Measurements from ENCODE around the gene OCEL1.

Gene OCEL1

DNA sequence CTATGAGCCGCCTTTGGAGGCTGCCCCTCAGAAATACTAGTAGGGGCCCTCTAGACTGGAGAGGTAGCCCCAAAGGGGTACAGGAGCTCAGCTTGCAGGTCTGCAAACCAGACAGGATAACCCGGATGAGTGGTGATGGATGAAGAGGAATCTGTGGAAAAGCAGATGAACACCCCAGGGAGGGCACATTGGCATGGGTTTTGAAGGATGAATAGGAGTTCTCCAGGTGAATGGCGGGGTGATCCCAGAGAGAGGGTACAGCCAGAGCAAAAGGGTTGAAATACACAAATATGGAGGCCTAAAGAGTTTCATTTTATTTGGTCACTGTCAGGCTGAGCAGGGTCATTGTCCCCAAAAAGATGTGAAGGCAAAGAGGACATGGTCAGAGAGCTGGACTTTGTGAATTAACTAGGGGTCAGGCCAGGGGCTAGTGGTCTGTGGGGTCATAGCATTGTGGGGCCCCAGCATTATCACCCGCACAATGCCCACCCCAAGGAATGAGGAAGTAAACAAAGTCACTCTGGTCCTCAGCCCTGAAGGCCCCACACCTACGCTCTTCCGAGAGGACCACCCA lies 14.9 kb downstream of the OCEL1 start:
- DNase-seq = no peak

DNA sequence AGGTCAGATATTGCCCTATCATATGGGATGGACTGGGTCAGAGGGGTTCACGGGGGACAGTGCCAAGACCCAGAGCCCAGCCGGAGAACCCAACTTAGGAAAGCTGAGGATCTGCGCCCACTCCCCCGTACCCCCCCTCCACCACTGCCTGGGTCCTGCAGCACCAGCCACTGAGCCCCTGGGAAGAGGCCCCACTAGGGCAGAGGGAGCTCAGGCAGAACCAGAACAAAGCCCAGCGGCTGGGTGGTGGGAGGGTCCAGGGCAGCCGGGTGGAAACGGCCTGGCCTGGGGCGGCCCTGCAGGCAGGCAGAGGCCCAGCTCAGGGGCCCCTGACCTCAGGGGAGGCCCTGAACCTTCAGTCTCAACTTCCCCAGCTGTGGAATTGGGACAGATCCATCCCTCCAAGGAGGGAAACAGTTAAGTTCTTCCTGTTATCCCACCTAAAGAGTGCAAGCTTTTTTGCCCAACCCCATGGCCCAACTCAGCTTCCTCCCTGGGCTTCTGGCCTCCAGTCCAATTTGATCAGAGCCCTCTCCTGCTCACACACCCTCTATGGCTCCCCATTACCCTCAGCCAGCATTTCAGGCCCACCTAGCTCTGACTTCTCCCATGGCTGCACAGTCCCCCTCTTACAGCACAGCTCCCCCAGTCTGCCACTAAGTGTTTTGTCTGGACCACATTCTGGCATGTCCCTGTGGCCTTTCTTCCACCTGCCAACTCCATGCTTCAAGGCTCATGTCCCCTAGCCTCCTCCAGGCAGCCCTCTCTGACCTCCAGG lies 16.6 kb downstream of the OCEL1 start:
- no peak for DNase-seq

DNA sequence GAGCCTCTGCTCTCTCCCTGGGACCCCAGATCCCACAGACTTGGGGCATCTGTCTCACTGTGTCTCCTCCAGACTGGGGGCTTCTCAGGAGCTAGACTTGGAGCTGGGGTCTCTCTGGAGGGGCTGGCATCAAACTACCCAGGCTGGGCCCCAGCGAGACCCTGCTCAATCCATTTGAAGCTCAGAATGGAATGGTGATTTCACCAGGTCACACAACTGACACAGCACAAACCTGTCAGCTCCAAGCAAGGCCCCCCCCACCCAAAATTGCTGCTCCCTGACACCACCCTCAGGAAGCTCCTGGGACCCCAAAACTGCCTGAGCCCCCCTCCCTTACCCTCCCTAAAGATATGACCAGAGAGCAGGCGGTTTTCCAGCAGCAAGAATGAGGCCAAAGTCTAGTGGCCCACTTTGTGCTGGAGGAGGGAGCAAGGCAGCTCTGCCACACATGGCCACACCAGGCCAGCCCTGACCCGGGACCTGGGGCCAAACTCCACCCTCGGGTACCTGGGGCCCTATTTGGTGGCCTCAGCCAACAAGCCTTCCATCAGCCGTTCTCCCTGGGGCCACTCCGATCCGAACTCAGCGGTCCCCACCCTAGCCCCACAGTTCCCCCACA lies 17.3 kb downstream of the OCEL1 start:
- DNase-seq = no peak

DNA sequence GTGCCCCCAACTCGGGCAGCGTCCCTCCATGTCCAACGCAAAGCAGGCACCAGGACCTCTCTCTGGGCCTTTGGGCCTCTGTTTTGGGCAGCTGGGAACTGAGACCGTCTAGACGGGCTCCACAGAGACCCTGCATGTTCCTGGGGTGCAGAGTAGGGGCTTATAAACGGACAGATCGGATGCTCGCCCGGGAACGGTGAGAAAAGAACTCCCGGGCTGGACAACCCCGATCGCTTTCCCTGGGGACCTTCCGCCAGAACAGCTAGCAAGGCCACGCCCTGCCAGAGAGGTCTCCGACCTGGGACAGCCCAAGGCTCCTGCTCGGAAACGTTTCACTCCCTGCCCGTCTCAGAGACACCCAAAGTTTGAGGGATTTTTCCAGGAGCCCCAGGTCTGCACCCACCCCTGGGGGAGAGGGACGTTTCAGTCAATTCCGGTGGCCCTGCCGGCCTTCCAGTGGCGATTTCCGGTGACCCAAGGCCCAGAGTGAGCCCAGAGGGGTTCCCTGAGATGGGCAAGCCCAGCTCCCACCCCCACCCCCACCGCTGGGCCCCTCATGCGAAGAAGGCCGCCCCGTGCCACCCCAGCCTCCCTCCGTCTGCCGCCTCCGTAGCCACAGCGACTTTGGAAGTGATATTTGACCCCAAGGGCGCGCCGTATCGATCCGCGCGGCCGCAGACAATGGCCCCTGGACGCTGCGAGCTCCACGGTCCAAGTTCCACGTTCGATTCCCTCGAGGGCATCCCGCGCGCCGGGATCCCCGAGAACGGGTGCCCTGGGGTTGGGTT lies 18.0 kb downstream of the OCEL1 start:
- DNase-seq = no peak

DNA sequence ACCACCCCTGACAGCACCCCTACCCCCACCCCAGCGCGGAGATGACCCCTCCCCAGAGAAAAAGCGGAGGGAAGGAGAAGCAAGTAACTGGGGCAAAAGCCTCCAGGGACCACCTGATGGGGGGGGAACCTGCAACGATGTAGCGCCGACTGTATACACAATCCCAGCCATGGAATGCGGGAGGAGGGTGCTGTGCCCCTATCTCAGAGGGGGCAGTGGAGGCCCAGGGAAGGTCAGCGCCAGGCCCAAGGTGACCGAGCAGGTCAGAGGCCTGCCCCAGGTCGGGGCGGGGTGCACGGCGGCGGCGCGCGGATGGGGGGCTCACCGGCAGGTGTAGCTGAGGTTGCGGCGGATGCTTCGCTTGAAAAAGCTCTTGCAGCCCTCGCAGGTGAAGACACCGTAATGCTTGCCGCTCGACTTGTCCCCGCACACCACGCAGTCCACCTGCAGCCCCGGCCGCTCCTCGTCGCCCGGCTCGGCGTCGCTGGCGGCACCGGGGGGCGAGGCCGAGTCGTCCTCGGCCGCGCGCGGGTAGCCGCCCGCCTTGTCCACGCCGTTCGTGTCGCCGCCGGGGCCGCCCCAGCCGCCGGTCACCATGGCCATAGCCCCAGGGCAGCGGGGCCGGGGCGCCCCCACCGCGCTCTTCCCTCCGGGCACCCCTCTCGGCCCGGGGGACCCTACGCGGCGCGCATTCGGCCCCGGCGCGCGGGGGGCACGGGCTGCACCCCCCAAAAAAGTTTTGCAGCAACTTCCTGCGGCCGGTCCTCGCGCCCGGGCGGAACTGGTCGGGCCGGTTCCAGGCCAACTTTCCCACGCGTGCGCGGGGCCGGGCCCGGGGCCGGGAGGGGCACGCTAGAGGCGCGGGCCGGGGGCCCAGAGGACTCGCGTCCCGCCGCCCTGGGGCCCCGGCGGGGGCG lies 18.9 kb downstream of the OCEL1 start:
- DNase-seq = no peak

DNA sequence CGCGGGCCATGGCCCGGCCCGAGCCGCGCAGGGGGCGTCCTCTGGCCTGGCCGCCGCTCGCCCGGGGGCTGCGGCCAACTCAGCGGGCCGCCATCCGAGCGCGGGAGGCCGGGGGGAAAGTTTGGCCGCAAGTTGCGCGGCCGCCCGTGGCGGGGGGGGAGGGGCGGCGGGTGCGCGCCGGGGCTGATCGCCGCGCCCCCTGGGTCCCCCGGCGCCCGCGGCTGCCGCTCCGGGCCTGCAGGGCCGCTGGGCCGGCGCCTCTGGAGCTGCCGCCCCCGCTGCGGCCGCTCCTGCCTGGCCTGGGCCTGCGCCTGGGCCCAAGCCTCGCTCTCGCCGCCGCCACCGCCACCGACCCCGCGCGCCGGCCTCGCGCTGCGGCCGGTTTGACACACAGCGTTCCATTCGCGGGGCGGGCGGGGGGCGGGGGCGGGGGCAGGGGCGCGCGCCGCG lies 19.5 kb downstream of the OCEL1 start, which contains the start of gene NR2F6:
TSS of gene NR2F6 (minus strand) at position 385 of the 450 bp plus-strand sequence. CDS start 699 bp downstream, outside the sequence.
- DNase-seq = no peak

DNA sequence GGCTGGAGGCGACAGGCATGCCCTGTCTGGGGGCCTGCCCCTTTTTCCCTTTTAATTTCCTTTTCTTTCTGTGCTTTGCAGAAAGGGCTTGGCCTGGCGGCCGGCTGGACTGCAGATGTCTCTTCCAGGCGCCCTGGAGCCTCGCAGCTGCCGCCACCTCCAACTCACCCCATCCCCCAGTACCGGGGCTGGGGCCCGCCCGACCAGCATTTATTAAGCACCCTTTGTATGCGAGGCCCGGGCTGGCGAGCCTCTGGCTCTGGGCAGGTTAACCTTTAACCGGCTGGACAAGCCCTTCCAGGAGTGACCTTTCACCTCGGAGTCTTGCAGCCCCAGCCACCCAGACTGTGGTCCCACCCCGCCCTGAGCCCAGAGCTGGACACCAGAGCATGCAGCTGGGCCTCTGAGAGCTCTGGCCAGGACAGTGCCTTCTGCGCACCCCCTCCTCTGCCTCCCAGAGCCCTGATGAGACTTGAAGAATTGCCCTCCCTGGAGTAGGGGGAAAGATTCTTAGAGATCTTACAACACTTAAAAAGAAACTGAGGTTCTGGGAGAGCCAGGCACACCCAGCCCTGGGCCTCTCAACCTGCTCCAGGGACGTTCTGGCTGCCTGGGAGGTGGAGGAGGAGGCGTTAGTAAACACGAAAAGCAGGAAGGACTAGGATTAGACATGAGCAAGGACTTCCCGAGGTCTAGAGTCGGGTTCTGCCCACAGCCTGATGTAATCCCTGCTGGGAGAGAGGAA lies 20.8 kb downstream of the OCEL1 start:
- DNase-seq = no peak

DNA sequence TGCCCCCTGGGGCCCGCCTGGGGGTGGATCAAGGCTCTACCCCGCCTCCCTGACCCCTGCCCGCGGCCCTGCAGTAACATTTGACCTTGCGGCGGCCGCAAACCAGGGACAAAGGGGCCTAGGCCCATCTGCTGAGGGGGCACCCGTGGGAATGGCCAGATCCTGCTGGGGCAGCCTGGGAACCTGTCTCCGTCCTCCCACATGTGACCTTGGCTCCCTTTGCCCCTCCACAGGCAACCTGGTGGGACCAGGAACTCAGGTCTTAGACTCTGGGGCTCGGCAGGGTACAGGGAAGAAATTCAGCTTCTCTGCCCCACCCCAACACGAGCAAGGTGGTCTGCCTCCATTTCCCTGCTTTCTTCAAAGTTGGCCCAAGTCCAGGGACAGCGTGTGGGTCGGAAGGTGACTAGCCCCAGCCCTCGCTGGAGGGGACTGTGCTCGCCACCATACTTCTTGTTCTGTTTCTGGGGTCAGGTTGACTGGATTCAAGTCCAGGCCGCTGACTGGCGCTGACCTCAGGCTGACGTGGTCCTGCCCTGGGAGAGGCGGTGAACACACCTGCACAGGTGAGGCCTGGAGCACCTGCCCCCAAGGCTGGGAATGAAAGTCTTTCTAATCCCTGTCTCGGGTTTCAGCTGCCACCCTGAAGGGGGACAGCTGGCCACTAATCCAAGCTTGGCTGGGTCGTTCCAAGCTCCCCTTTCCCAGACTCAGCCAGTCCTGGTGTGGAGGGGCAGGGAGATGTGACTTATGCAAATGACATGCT lies 22.2 kb downstream of the OCEL1 start:
- no peak for DNase-seq

DNA sequence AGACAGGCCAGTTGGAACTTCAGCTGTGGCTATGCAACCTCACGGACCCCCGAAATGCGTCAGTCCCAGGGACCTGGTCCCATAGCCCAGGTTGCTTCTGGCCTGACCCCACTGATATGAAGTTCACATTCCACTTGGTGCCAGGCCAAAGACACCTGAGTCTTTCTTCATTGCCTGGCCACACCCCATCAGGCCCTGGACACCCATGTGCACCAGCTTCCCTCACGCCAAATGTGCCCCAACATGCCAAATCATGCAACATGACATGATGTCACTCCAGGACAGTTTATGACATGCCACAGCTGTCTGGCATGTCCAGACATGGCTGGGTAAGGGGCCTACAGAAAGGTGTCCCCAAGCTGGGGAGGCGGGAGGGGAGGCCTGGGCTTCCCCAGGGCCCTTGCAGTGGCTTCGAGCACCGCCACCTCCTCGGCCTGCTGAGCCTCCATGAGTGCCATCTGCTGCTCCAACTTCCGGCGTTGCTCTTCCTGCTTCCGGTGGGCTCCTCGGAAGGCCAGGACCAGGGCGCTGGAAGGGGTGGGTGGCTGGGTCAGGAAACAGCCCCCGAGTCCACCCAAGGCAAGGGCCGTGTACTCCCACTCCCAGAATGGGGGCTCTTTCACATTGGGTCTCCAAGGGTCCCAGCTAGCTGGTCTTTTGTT lies 24.0 kb downstream of the OCEL1 start:
- no peak for DNase-seq

DNA sequence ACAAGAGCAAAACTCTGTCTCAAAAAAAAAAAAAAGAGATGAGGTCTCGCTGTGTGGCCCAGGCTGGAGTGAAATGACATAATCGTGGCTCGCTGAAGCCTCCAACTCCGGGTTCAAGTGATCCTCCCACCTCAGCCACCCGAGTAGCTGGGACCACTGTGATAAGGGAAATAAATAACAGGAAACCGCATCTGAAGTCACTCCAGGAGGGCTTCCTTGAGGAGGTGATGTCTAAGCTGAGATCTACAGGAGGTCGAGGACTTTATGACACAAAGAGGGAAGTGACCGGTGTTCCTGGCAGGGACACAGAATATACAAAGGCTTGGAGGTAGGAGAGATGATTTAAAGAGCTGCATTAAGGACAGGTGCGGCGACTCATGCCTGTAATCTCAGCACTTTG lies 28.6 kb downstream of the OCEL1 start:
- no peak for DNase-seq

DNA sequence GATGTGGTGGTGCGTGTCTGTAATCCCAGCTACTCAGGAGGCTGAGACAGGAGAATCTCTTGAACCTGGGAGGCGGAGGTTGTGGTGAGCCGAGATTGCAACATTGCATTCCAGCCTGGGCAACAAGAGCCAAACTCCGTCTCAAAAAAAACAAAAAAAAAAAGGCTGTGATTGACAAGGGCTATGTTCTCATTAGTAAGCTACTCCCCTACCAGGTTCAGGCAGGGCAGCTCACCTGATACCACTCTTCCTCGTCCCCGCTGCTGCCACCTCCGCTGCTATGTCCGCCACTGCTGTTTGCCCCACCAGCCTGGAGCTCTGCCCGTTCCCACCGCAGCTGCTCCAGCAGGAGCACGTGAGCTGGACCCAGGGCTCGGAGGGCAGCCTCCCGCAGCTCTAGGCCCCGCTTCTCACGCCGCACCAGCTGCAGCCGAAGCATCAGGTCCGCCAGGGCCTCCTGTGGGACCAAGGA lies 29.2 kb downstream of the OCEL1 start:
- peak; percentile 56 for DNase-seq

DNA sequence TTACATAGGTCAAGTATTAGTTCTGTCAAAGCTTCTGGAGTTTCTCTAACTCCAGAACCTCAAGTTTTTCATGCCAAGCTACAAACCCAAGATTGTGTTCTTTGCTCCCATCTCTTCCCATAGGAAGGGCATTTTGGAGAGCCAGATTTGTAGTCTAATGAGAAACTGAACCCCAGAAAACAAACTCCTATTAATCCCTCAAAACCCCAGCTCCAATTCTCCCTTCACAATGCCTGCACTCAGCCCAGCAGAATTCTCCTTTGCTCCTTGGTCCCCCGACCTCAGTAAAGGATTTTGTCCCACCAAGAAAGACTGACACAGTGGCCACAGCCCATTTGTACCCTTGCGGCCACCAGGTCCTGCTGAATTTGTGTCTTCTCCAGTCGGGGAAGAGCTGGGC lies 30.1 kb downstream of the OCEL1 start:
- DNase-seq = no peak

DNA sequence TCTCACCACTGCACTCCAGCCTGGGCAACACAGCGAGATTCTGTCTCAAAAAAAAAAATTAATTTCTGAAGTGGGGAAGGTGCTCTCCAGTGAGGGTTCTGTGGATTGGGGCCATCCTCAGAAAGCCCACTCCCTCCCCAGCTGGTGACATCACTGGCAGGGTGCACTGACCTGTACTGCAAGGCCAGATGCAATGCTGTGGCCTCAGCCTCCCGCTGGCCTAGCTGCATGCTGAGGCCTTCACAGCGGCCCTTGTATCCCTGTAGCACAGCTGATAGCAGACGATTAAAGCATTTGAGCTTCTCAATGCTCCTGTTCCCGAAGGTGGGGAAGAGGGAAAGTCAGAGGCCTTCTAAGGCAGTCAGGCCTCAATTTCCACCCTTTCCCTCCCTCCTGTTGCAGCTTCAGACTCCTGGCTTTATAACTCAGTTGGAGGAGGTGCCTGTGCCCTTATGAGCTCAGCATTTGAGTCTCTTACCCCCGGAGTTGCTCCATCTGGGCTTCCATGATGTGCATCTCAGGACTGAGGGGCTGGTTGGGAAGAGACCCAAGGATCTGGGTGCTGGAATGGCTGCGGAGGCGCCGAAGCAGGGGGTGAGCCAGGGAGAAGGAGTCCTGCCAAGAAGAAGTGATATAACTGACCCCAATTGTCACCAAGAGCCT lies 33.2 kb downstream of the OCEL1 start:
- DNase-seq = no peak

DNA sequence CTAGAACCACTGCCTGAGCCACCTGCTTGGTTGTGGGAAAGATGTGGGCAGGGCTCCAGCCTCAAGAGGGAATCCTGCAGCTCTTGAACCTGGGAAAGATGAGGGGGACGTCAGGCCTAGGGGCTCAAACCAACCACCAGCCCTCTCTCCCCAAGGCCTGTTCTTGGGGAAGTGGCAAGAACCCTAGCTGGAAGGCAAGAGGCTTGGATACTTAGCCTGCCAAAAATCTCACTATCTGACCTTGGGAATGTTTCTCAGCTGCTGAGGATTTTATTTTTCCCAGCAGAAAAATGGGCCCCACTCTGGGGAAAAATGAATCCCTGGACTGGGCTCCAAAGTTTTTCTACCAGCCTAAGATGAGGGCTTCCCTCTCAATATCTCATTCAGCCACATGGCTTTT lies 33.9 kb downstream of the OCEL1 start:
- no peak for DNase-seq

DNA sequence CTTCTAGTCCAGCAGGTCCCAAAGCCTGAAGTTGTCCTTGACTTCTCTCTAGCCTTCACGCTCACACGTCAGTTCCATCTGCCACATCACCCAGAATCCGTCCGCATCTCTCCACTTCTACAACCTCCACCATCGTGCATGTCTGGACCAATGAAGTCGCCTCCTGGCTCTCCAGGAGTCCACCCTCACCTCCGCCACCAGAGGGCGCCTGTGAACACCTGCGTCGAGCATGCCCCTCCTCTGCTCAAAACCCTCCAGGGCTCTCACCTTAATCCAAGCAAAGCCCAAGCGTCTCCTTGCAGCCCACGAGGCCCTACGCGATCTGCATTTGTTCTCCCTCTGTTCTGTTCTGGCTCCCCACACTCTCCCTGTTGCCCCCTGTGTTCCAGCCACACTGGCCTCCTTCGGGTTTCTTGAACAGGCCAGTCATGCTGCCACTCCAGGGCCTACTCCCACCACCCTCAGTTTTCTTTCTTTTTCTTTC lies 34.9 kb downstream of the OCEL1 start:
- DNase-seq = peak; percentile 75

DNA sequence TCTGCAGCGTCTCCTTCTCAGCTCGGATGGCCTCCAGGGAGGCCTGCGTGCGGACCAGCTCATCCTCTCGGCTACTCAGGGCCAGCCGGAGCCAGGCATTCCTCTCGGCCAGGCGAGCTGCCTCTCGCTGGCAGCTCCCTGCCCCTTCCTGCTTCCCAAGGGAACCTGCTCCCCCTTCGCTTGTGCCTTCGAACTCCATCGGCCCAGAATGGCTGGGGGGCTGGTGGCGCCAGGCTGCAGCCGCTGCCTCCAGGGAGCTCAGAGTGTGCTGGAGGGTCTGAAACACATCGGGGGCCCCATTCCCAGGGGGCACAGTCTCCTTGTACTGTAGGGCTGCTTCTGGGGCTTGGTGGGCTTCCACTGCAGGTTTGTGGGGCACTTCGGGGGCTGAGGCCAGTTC lies 36.5 kb downstream of the OCEL1 start:
- no peak for DNase-seq

DNA sequence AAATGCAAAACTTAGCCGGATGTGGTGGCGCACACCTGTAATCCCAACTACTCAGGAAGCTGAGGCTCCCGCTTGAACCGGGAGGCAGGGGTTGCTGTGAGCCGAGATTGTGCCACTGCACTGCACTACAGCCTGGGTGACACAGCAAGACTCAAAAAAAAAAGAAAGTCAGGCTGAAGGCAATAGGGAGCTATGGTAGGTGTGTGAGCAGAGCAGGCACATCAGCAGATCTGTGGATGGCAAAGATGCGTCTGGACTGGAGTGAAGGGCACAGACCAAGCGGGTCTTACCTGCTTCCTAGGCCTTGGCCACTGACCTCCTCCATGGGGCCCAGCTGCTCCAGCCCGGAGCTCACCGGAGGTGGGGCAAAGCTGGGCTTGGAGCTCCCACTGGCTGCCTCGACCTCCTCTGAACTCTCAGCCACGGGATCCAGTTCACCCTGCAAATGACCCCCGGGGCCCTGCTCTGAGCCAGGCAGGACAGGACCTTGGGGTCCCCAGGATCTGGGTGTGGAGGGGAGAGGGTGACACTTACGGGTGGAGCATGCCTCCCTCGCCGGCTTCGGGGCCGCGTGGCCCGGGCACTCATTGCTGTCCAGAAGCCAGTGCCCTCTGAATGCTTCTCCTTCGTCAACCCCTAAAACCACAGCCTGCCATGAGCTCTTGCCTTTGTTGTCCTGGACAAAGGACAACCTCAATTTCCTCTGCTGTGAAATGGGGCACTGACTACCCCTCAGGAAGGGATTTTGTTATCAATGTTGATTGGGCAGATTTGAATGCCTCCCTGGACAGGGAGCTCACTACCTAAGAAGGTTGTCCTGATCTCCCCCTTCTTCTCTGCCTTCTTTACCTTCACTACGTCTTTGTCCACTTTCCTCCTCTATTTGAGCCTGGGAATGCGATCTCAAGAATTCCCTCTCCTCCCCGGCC lies 38.0 kb downstream of the OCEL1 start:
- no peak for DNase-seq

DNA sequence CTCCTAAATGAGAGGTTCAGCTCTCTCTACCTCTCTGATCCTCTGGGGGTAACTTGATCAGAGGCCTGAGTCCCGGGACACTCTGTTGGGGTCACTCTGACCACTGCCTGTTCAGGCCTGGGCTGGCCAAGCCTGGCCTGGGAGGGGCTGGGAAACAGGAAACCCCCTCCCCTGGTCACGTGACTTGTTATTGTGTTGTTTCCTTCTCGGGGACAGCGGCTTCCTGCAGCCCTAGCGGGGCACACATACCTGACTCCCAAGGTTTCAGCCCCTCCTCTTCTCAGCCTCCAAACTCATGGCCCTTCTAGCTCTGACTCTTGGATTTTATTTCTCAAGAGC lies 38.6 kb downstream of the OCEL1 start, which contains the start of gene USHBP1:
TSS of gene USHBP1 (minus strand) at position 105 of the 339 bp plus-strand sequence. CDS start 446 bp downstream, outside the sequence.
- no peak for DNase-seq

All from NCI-H226 (cell line).